Endothelial cell (in vitro differentiated cells): ENCODE results near the gene SFXN1. TPM values are rescaled to one million over a fixed set of nuclear protein-coding genes. Genes with fewer than 3 reads are reported as not detected.

Source experiments
- DNase-seq: peaks from one replicate; pipeline ENCODE4 v3.0.0; 2021; ENCODE audit warnings: low spot score
- H3K27ac Mint-ChIP-seq: one replicate; pipeline ENCODE4 v1.8.0; 2021; ENCODE audit warnings: mixed read lengths, inconsistent platforms; ENCODE audit not compliant: unreplicated experiment
- H3K27me3 Mint-ChIP-seq: one replicate; pipeline ENCODE4 v1.8.0; 2021; ENCODE audit warnings: mild to moderate bottlenecking, moderate library complexity, mixed read lengths, inconsistent platforms; ENCODE audit not compliant: unreplicated experiment
- H3K36me3 Mint-ChIP-seq: one replicate; pipeline ENCODE4 v1.8.0; 2021; ENCODE audit warnings: mild to moderate bottlenecking, low read depth, mixed read lengths, inconsistent platforms; ENCODE audit not compliant: unreplicated experiment
- H3K4me1 Mint-ChIP-seq: one replicate; pipeline ENCODE4 v1.8.0; 2021; ENCODE audit warnings: mild to moderate bottlenecking, mixed read lengths, inconsistent platforms; ENCODE audit not compliant: unreplicated experiment
- H3K4me3 Mint-ChIP-seq: one replicate; pipeline ENCODE4 v1.8.0; 2021; ENCODE audit warnings: mild to moderate bottlenecking, mixed read lengths, inconsistent platforms; ENCODE audit not compliant: unreplicated experiment
- H3K9me3 Mint-ChIP-seq: one replicate; pipeline ENCODE4 v1.8.0; 2021; ENCODE audit warnings: mixed read lengths, inconsistent platforms; ENCODE audit not compliant: unreplicated experiment
- total RNA-seq: library from RNA; stranded (reverse); fragmentation: NEBNext Ultra II Directional; extraction: Animal tissue kit (Norgen Biotek cat#: 25700); gene quantifications from one replicate; pipeline ENCODE4 v1.2.1, GENCODE V29; 2021; ENCODE audit not compliant: unreplicated experiment
- TF ChIP-seq, protein P1 (sequence below): fragments of 200-600 bp; sonication (generic); IDR thresholded peaks from one replicate; pipeline ENCODE4 v1.5.0; 2021; ENCODE audit warnings: antibody characterized with exemption; ENCODE audit not compliant: unreplicated experiment

The SFXN1 gene
- total RNA-seq, 1 donor from 2014 or later: 53.9 TPM

DNA sequence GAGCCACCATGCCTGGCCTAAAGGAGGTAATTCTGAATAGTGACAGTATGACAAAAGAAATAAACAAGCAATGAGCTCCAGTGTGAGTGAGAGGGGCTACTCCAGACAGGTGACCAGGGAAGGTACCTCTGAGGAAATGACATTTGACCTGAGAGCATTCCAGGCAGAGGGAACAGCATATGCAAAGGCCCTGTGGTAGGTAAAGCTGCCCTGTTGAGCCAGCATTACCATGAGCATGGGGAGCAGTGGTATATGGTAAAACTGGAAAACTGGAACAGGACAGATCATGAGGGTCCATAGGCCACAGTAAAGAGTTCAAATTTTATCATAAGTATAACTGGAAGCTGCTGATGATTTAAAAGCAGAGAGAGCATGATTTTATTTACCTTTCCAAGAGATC, 6.0 kb upstream of the SFXN1 start:
- Mint-ChIP-seq H3K27ac (no peak overlapping the region), H3K9me3 (no peaks in the 10 kb centered on the region), H3K36me3 (no peaks in the 10 kb centered on the region), H3K27me3 (no peaks in the 10 kb centered on the region), H3K4me1 (peaks cover 10% of the 10 kb centered on the region), H3K4me3 (no peak overlapping the region)
- DNase-seq: no peak
- TF ChIP-seq, protein P1, sequence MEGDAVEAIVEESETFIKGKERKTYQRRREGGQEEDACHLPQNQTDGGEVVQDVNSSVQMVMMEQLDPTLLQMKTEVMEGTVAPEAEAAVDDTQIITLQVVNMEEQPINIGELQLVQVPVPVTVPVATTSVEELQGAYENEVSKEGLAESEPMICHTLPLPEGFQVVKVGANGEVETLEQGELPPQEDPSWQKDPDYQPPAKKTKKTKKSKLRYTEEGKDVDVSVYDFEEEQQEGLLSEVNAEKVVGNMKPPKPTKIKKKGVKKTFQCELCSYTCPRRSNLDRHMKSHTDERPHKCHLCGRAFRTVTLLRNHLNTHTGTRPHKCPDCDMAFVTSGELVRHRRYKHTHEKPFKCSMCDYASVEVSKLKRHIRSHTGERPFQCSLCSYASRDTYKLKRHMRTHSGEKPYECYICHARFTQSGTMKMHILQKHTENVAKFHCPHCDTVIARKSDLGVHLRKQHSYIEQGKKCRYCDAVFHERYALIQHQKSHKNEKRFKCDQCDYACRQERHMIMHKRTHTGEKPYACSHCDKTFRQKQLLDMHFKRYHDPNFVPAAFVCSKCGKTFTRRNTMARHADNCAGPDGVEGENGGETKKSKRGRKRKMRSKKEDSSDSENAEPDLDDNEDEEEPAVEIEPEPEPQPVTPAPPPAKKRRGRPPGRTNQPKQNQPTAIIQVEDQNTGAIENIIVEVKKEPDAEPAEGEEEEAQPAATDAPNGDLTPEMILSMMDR: no peak

DNA sequence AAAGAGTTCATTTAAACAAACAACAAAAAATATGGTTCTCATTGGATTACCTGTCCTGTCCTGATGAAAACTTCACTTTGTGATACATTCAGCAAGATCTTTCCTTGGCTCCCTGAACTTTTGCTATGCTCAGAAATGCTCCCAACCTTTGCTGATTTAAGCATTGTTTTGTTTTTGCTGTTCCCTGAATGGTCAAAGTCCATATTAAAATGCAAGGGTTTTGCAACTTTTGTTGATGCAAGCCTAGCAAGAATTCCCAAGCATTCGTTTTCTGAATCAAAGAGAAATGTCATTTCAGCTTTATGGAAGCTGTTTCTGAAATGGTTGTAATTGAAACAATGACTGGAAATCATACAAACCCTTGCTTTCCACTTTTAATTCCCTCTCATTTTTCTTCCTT, 3.1 kb upstream of the SFXN1 start:
- Mint-ChIP-seq H3K4me3 (no peak overlapping the region), H3K4me1 (peaks cover 25% of the 10 kb centered on the region), H3K27ac (peak overlapping the region; percentile 74), H3K36me3 (peaks cover 7% of the 10 kb centered on the region), H3K9me3 (no peaks in the 10 kb centered on the region), H3K27me3 (peaks cover 2% of the 10 kb centered on the region)
- no peak for DNase-seq
- TF ChIP-seq, protein P1: no peak

DNA sequence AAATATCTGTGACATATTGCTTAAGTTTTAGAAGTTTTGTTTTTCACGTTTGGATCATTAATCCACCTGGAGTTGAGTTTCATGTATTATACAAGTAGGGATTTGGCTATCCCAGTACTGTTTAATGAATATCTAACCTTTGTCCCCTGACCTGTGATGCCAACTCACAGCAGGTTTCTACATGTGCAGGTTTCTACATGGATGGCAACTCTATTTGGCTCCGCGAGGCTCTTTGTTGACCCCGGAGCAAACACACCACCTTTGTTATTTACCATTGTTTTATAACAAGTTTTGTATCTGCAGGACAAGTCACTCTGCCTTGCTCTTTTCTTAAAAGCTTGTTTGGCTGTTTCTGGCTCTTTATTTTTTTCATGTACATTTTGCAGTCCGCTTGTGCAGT, 920 bp upstream of the SFXN1 start:
- H3K9me3 Mint-ChIP-seq: no peaks in the 10 kb centered on the region
- peaks cover 30% of the 10 kb centered on the region for H3K4me1 Mint-ChIP-seq
- TF ChIP-seq, protein P1: no peak
- peaks cover 2% of the 10 kb centered on the region for H3K27me3 Mint-ChIP-seq
- H3K27ac Mint-ChIP-seq: no peak overlapping the region
- peak overlapping the region; percentile 93 for H3K4me3 Mint-ChIP-seq
- DNase-seq: no peak
- H3K36me3 Mint-ChIP-seq: peaks cover 7% of the 10 kb centered on the region

DNA sequence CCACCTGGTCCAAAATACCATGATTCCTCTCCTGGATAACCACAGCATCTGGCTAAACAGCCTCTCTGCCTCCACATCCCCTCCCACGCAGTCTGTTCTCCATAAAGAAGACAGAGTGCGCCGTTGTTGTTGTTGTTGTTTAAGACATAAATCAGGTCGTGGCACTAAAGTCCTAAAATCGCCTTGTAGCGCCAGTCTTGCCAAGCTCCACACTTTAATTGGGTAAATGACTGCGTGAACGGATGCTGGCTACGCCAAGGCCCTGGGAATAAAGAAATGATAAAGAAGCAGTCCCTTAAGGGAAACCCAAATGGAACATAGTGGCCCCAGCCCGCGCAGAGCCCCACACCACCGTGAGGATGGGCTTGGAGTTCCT, 364 bp upstream of the SFXN1 start:
- TF ChIP-seq, protein P1: no peak
- Mint-ChIP-seq H3K27ac (peak overlapping the region; percentile 57), H3K36me3 (peaks cover 7% of the 10 kb centered on the region), H3K9me3 (no peaks in the 10 kb centered on the region), H3K4me3 (peak overlapping the region; percentile 93), H3K4me1 (peaks cover 30% of the 10 kb centered on the region), H3K27me3 (peaks cover 2% of the 10 kb centered on the region)
- DNase-seq: no peak

DNA sequence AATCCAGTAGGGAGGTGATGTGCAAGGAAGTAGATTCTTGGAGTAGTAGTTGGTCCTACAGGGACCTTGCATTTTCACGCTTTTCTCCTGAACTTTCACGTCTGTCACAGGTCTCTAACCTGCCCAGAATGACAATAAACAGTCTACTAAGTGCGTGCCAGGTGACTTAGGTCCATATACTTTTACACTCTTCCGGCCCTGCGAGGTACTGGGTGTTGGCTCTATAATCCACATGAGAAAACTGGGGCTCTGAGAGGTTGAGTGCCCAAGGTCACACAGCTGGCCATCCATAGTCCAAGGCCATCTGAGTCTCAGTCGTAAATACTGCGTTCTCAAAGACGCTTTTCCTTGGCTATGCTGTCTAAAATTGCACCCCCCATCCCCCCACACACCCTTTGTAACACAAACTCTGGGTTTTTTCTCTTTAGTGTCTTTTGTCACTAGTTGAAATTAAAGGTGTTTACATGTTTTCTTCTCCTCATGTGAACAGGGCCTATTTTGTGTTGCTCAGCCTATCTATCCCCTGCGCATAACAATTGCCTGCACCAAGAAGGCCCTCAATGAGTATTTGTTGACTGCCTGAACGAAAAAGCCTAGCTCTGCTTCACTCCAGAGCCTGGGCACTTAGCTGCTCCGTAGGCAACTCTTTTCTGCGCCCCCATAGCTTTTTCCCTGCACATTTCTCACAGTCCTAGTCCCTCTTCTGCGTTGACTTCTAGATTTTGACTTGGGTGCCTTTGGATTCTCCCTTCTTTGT, 943 bp downstream of the SFXN1 start:
- Mint-ChIP-seq H3K9me3 (no peaks in the 10 kb centered on the region), H3K4me3 (peak overlapping the region; percentile 96), H3K27me3 (peaks cover 2% of the 10 kb centered on the region), H3K36me3 (peaks cover 14% of the 10 kb centered on the region), H3K4me1 (peaks cover 30% of the 10 kb centered on the region), H3K27ac (peak overlapping the region; percentile 86)
- no peak for DNase-seq
- TF ChIP-seq, protein P1: no peak
